Epidermal melanocyte (primary cell): ENCODE results near the gene PHAF1.

Experiments
- DNase-seq: peaks from one replicate; pipeline ENCODE4 v3.0.0; 2011; ENCODE audit warnings: low spot score; ENCODE audit not compliant: insufficient read length

The PHAF1 gene

DNA sequence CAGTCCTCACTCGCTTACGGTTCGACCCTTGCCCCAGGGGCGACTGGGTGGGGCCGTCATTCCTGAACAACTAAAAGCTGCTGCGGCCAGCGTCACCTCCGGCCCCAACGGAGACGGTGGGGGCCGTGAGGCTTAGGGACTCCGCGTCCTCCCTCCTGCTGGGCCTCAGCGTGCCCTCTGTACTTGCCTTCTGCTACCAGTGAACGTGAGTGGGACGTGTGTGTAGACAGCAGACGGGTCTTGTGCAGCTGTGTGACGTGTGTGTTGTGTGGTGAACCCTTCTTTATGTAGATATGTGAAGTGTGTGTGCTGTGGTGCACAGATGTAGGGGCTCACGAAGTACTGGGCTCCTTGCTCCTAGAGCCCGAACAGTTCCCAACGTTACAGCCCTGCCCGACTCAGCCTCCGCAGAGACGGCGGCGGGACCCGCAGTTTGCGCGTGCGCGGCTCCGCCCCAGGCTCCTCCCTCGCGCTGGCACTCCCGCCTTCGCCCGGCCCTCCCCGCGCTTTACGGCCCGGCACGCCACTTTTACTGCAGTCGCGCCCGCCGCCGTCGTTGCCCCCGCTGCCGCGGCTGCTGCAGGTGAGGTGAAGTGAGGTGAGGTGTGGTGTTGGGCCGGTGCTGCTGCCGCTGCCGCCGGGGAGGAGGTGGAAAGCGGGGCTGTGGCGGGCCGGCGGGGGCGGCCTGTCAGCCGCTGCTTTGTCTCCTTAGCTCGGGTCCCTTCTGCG lies at the start of gene PHAF1:
Gene PHAF1 (plus strand): TSS at position 535 of the 729 bp plus-strand sequence. CDS start 235 bp downstream, outside the sequence.
- DNase-seq = peak; percentile 97

- no peak for DNase-seq
Observed at GRCh38 chr16:67063008-67063407, 46.7 kb upstream of the PHAF1 start.

DNA sequence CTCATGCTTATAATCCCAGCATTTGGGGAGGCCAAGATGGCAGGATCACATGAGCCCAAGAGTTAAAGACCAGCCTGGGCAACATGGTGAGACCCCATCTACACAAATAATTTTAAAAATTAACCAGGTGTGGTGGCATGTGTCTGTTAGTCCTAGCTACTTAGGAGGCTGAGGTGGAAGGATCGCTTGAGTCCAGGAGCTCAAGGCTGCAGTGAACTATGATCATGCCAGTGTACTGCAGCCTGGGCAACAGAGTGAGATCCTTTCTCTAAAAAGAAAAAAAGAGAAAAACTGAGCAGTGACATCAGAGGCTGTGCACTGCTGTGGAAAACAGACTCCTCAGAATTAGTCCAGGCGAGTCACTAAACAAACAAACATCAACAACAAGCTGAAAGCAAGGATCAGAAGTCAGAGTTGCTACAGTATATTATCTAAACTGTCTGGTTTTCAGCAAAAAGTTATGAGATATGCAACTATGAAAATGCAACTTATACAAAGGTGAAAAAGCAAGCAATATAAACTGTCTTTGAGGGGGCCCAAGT lies 41.5 kb upstream of the PHAF1 start:
- no peak for DNase-seq

GRCh38 chr16:67071476-67072048 lies 38.2 kb upstream of the PHAF1 start:
- DNase-seq = no peak

- no peak for DNase-seq
Observed at GRCh38 chr16:67075331-67075730, 34.4 kb upstream of the PHAF1 start.

- no peak for DNase-seq
Observed at GRCh38 chr16:67077871-67078270, 31.9 kb upstream of the PHAF1 start.

GRCh38 chr16:67082100-67082499 lies 27.6 kb upstream of the PHAF1 start:
- no peak for DNase-seq

- no peak for DNase-seq
Observed at GRCh38 chr16:67082891-67083290, 26.9 kb upstream of the PHAF1 start.

GRCh38 chr16:67084345-67085028 lies 25.3 kb upstream of the PHAF1 start:
- DNase-seq = no peak

DNA sequence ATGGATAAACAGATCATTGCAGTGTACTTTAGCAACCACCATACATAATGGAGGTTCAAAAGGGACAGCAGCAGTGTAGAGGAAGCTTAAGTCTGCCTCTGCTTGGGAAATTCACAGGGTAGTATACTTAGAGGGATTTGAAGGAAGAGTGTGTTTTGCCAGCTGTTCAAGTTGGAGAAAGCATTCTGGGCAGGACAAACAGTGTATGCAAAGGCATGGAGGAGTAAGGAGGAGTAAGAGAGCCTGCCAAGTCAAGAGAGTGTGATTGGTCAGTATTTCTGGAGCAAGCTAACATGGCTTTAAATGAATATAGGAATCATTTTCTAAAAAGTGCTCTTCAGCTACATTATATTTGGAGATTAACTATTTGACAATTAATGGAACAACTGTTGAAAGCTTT lies 22.9 kb upstream of the PHAF1 start:
- no peak for DNase-seq

GRCh38 chr16:67087291-67087690 lies 22.4 kb upstream of the PHAF1 start:
- DNase-seq = no peak

- DNase-seq = no peak
Observed at GRCh38 chr16:67087803-67088202, 21.9 kb upstream of the PHAF1 start.

DNA sequence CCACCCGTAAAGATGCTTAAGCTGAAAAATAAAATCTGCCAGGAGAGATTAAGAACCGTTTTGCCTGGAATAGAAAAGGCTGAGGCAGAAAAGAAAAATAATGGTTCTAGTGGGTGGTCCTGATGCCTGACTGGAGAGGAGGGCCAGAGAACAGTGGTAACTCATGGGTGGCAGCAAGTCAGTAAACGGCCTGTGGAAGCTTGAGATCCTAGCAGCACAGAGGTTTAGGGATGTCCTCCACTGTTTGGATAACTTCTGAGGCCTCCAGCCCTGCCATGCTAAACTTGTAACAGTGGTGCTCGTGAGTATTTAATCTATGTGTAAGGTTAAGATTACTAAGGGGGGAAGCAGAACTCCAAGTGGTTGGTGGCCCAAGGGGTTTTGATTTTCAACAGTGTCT lies 21.2 kb upstream of the PHAF1 start:
- DNase-seq = no peak

DNA sequence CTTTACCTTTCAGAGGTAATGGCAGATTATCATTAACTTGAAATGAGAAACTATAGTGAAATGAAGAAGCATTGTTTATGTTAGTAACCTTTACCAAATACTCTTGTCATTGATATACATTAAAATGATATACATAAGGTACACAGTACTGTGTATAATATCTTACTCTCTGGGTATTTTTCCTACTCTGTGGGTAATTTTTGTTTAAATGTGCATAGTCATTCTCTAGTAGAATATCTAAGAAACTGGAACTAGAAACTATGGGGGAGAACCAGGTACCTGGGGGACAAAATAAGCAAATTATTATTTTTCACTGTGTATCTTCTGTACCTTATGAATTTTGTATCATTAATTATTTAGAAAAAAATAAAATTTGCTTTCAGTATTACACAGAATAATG lies 20.6 kb upstream of the PHAF1 start:
- DNase-seq = no peak

DNA sequence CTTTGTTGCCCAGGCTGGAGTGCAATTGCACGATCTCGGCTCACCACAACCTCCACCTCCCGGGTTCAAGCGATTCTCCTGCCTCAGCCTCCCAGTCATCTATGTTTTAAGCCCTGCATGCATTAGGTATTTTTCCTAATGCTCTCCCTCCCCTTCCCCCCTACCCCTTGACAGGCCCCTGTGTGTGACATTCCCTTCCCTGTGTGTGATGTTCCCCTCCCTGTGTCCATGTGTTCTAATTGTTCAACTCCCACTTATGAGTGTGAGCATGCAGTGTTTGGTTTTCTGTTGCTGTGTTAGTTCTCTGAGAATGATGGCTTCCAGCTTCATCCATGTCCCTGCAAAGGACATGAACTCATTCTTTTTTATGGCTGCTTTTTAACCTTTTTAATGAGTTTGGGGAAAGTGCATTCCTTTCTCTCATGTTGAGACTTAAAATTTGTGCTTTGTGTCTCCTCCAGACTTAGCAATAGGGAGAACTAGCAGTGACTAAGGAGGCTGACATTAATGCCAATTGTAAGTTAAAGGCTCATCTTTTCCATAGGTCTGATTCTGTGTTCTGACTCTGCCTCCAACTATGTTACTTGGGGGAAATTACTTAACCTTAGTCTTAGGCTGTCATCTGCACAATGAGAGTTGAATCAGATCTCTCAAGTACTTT lies 17.7 kb upstream of the PHAF1 start:
- no peak for DNase-seq

GRCh38 chr16:67093098-67093726 lies 16.5 kb upstream of the PHAF1 start:
- DNase-seq = no peak

DNA sequence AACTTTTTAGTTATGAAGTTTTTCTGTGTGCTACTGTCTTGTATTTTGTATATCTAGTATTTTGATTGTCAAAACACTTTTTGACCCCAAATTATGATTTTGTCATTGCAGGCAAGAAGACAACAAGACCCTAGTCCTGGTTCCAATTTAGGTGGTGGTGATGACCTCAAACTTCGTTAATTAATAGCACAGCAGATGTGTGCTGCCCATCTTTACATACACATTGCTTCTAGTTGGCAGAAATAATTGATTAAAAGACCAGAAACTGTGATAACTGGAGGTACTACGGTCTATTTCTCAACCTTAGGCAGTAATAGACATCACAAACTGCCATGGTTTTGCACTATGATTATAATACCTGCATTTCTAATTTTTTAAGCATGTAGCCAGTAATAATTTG lies 11.1 kb upstream of the PHAF1 start:
- DNase-seq = no peak

DNA sequence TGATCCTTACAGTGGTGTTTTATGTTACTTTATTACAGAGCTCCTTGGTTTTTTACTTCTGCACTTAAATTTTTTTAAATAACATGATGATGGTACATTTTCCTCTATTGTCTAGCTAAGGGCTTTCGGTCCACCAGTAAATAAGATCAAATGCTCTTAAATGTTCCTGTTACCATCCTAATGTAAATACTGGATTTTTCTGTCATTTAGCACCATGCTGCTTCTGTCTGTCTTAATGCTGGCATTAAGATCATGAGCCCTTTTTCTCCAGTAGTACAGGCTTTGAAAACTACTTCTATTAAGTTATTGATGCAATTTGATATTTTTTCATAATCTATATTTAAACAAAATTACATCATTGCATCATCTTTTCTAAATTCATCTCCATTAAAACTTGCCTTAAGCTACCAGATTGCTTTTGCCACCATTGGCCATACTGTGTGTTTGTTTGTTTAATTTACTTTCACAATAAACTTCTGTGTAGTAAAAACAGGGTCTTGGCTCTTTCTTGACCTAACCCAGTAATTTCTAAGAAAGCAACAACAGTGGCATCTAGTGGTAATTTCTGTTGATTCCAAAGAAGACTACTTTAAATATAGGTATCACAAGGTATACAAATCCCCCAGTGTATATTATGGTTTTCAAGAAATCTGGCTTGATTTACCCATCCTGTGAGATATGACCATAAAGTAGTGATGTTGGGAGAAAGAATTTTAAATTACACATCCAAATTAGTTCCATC lies 9.0 kb upstream of the PHAF1 start:
- peak; percentile 44 for DNase-seq

GRCh38 chr16:67101311-67102082 lies 8.2 kb upstream of the PHAF1 start:
- no peak for DNase-seq

DNA sequence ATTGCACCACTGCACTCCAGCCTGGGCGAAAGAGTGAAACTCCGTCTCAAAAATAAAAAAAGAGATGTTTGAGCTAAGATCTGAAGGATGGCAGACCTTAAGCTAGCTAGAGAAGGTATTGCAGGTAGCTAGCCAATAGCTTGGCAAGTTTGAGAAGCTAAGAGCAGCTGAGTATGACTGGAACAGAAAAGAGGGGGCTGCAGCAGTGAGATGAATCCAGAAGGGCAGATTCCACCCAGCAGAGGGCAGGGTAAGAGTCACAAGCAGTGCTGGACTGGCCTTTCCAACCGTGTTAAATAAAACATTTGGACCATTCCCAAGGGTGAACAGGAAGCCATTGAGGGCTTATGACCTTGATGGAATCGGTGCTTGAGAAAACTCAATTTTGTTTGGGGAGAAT lies 5.7 kb upstream of the PHAF1 start:
- DNase-seq = peak; percentile 31
